Tibial artery (tissue), 4 donors: ENCODE data around the gene RBM10.

Source experiments
- DNase-seq, 2 donors: peaks; one replicate each; pipeline ENCODE4 v3.0.0-alpha.2; 2019
- H3K27ac ChIP-seq, 2 donors: fragments of 200-600 bp; sonication (generic) in 1 of 2; 1 replicate in 1 of 2; 2 replicates in 1 of 2; pipeline ENCODE4 v1.5.1; 2018 to 2019; ENCODE audit warnings: mild to moderate bottlenecking in 1 of 2
- H3K27me3 ChIP-seq, 2 donors: fragments of 200-600 bp; sonication (generic) in 1 of 2; one replicate each; pipeline versions ENCODE4 v1.5.1 to v1.6.0; 2016 to 2019
- H3K36me3 ChIP-seq, 3 donors: fragments of 200-600 bp; sonication (generic) in 2 of 3; one replicate each; pipeline ENCODE4 v1.5.1; 2016 to 2019; ENCODE audit warnings: mild to moderate bottlenecking in 2 of 3
- H3K4me1 ChIP-seq, 4 donors: fragments of 200-600 bp; sonication (generic) in 2 of 4; 1 replicate in 3 of 4; 2 replicates in 1 of 4; pipeline ENCODE4 v1.5.1; 2016 to 2019
- H3K4me3 ChIP-seq, 2 donors: fragments of 200-600 bp; sonication (generic) in 1 of 2; 1 replicate in 1 of 2; 2 replicates in 1 of 2; pipeline ENCODE4 v1.5.1; 2018 to 2019; ENCODE audit warnings: mild to moderate bottlenecking in 2 of 2
- H3K9me3 ChIP-seq, 3 donors: fragments of 200-600 bp; sonication (generic) in 1 of 3; one replicate each; pipeline ENCODE4 v1.5.1; 2016 to 2019
- intact Hi-C: fragments of 100-400 bp; cut with DNase I; formaldehyde crosslinking; loops from one replicate; pipeline ENCODE4 v1.15.0; 2023; ENCODE audit warnings: low total_unique reads
- TF ChIP-seq, protein P1 (sequence below), 2 experiments: fragments of 200-600 bp in 1 of 2; fragments of 450-650 bp in 1 of 2; IDR thresholded peaks; one replicate each; pipeline ENCODE4 v1.5.1; 2017 to 2019; ENCODE audit warnings: antibody characterized with exemption in 2 of 2, mild to moderate bottlenecking in 1 of 2, moderate library complexity in 1 of 2

Gene RBM10

DNA sequence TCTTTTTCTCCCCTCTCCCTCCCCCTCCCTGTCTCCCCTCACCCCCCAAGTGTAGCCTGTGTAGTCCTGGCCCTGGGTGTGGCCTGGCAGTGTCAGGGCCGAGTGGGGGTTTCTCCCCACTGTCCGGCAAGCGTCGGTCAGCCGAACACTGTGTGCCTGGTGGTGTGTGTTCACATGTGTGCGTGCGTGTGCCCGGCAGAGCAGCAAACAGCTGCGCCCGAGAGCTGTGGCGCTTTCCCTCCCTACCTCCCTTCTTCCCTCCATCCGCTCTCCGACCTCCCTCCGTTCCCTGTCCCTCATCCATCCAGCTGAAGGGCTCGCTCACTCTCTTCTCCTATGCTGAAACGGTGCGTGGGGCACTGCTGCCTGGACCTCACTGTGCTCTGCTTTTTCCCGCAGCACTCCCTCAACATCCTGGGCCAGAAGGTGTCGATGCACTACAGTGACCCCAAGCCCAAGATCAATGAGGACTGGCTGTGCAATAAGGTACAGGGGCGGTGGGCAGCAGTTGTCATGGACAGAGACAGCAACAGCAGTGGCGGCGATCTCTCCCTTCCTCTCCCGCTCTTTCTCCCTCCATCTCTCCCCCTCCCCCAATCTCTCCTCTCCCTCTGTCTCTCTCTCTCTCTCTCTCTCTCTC is 31.2 kb downstream of the RBM10 start:
- no peaks in the 10 kb centered on the region for H3K9me3 ChIP-seq
- peaks cover 10 to 93% (median 90%) of the 10 kb centered on the region in 3 donors for H3K36me3 ChIP-seq
- H3K4me3 ChIP-seq = no peak overlapping the region
- DNase-seq = no peak
- TF ChIP-seq, protein P1, sequence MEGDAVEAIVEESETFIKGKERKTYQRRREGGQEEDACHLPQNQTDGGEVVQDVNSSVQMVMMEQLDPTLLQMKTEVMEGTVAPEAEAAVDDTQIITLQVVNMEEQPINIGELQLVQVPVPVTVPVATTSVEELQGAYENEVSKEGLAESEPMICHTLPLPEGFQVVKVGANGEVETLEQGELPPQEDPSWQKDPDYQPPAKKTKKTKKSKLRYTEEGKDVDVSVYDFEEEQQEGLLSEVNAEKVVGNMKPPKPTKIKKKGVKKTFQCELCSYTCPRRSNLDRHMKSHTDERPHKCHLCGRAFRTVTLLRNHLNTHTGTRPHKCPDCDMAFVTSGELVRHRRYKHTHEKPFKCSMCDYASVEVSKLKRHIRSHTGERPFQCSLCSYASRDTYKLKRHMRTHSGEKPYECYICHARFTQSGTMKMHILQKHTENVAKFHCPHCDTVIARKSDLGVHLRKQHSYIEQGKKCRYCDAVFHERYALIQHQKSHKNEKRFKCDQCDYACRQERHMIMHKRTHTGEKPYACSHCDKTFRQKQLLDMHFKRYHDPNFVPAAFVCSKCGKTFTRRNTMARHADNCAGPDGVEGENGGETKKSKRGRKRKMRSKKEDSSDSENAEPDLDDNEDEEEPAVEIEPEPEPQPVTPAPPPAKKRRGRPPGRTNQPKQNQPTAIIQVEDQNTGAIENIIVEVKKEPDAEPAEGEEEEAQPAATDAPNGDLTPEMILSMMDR (IDR thresholded peaks at IDR 0.05) = no peak
- H3K27me3 ChIP-seq = no peaks in the 10 kb centered on the region
- H3K27ac ChIP-seq = no peak overlapping the region
- peaks cover 0 to 10% (median 0%) of the 10 kb centered on the region in 4 donors for H3K4me1 ChIP-seq
- intact Hi-C loops = no loop called here

DNA sequence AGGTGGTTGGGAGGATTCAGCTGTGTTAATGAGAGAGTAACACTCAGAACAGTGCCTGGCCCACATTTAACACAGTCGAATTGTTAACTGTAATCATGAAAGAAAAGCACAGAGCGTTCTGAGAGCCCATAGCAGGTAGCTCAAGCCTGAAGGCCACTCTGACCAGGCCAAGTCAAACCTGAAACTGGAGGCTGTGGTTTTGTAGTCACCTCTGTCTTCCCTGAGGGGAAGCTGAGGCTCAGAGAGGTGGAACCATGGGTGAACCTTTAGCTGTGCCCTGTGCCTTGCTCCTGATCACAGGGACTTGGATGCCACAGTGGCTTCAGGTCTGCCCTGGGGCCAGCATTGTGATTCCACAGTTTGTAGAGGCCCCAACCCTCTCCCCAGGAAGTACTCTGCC is 32.1 kb downstream of the RBM10 start:
- Histone ChIP-seq H3K27me3 (no peaks in the 10 kb centered on the region), H3K4me3 (no peak overlapping the region), H3K9me3 (no peaks in the 10 kb centered on the region), H3K27ac (no peak overlapping the region), H3K36me3 (peaks cover 18 to 94% (median 93%) of the 10 kb centered on the region in 3 donors), H3K4me1 (peaks cover 0 to 10% (median 0%) of the 10 kb centered on the region in 4 donors)
- TF ChIP-seq, protein P1 (IDR thresholded peaks at IDR 0.05) = no peak
- intact Hi-C loops = no loop called here
- DNase-seq = peak in 1 of 2 donors; percentile 1

DNA sequence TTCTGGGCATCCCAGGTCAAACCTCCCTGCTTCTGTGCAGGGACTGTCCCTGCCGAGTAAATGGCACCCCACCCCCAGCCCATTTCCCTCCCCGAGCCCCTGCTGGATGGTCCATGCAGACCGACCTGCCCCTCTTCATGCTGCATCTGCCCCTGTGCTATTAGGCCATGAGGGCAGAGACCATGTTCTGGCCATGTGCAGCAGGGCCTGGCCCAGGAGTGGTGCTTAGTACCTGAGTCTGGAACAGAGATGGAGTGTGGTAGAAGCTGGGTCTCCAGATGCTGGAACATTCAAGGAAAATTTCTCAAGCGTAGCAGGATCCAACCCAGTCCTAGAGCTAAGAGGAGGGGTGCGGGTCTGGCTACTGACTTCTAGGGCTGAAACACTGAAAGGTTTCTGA is 33.3 kb downstream of the RBM10 start:
- Histone ChIP-seq H3K9me3 (no peaks in the 10 kb centered on the region), H3K4me3 (no peak overlapping the region), H3K4me1 (peaks cover 0 to 10% (median 0%) of the 10 kb centered on the region in 4 donors), H3K36me3 (peaks cover 23 to 92% (median 89%) of the 10 kb centered on the region in 3 donors), H3K27ac (peak overlapping the region; percentile 41 to 60), H3K27me3 (no peaks in the 10 kb centered on the region)
- intact Hi-C loops = no loop called here
- DNase-seq = peak in 1 of 2 donors; percentile 10
- TF ChIP-seq, protein P1 (IDR thresholded peaks at IDR 0.05) = no peak

DNA sequence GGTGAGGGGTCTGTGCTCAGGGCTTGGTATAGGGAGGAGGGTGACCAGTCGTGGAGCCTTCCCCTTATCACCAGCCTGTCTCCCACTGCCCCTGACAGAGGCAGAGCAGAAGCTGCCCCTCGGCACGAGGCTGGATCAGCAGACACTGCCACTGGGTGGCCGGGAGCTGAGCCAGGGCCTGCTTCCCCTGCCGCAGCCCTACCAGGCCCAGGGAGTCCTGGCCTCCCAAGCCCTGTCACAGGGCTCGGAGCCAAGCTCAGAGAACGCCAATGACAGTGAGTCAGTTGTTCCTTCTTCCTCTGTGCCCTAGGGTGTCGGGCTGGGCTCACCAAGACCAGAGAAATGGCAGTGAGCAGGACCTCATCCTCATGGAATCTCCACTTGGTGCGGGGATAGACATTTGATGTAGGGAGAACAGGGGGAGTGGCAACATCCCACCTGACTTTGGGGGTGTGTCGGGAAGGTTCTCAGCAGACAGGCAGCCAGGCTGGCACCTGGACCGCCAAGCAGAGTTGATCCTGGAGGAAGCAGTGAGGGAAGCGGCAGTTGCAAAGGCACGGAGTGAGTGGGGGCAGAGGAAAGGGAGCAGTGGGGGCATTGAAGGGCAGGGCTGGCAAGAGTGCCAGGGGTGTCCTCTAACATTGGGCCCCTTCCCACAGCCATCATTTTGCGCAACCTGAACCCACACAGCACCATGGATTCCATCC is 34.4 kb downstream of the RBM10 start:
- peaks cover 0 to 10% (median 0%) of the 10 kb centered on the region in 4 donors for H3K4me1 ChIP-seq
- DNase-seq = peak; percentile 29 to 80
- no peaks in the 10 kb centered on the region for H3K9me3 ChIP-seq
- no peaks in the 10 kb centered on the region for H3K27me3 ChIP-seq
- no peak overlapping the region for H3K4me3 ChIP-seq
- intact Hi-C loops = no loop called here
- TF ChIP-seq, protein P1 (IDR thresholded peaks at IDR 0.05) = no peak
- peak overlapping the region; percentile 41 to 60 for H3K27ac ChIP-seq
- H3K36me3 ChIP-seq = peaks cover 23 to 82% (median 78%) of the 10 kb centered on the region in 3 donors

DNA sequence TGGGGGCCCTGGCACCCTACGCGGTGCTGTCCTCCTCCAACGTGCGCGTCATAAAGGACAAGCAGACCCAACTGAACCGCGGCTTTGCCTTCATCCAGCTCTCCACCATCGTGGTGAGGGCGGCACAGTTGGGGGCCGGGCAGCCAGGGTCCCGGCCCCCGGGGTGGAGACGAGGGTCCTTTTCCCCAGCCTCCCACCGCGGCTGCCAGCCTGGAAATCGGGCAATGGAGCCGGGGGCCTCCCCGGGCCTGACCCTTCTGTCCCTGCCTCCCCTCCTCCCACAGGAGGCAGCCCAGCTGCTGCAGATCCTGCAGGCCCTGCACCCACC is 34.9 kb downstream of the RBM10 start:
- no peaks in the 10 kb centered on the region for H3K27me3 ChIP-seq
- H3K4me1 ChIP-seq = peaks cover 0 to 10% (median 0%) of the 10 kb centered on the region in 4 donors
- TF ChIP-seq, protein P1 (IDR thresholded peaks at IDR 0.05) = no peak
- peak overlapping the region; percentile 33 to 60 for H3K27ac ChIP-seq
- peak in 1 of 2 donors; percentile 31 for DNase-seq
- H3K9me3 ChIP-seq = no peaks in the 10 kb centered on the region
- peaks cover 23 to 78% (median 73%) of the 10 kb centered on the region in 3 donors for H3K36me3 ChIP-seq
- intact Hi-C loops = no loop called here
- no peak overlapping the region for H3K4me3 ChIP-seq
